Endothelial cell of umbilical vein (primary cell): ENCODE results near the gene RET. TPM values are rescaled to one million over a fixed set of nuclear protein-coding genes. Genes with fewer than 3 reads are reported as not detected.
A peak's percentile ranks its signal among the peaks of the same experiment; 100 is the strongest.

ENCODE experiments used
- BruUV-seq: library from RNA; stranded (reverse); fragments of 400-500 nt; replicated peaks from 2 replicates; lab custom pipeline; 2021; lab: Mats Ljungman, UMichigan
- CTCF ChIA-PET: fragments of 300-600, 350-600 bp; sonication (Branson Sonifier 250); formaldehyde crosslinking; loops from one replicate; lab custom pipeline; 2021; ENCODE audit warnings: antibody characterized with exemption, inconsistent platforms; lab: Charles Lee
- POLR2A ChIA-PET: fragments of 300-600, 350-600 bp; sonication (Branson Sonifier 250); formaldehyde crosslinking; loops from one replicate; lab custom pipeline; 2021; ENCODE audit warnings: antibody characterized with exemption, inconsistent platforms; lab: Charles Lee
- DNase-seq: peaks from one replicate; pipeline ENCODE4 v3.0.0-alpha.2; 2011; ENCODE audit warnings: low read depth, low spot score
- FAIRE-seq: peaks from 2 replicates; lab custom pipeline; 2011; peaks lifted over from hg19 to GRCh38; lab: Jason Lieb, UNC
- H2AFZ ChIP-seq: 2 replicates; pipeline ENCODE4 v1.6.0; 2012; ENCODE audit warnings: low read depth, low read length, control low read depth, inconsistent platforms
- H3K27ac ChIP-seq: 2 replicates; pipeline ENCODE4 v1.5.1; 2011; ENCODE audit warnings: low read depth, mild to moderate bottlenecking, control low read depth, low read length, moderate library complexity; ENCODE audit not compliant: insufficient read depth
- H3K27me3 ChIP-seq, 2 experiments: 2 replicates each; pipeline versions ENCODE4 v1.6.0 to v1.6.1; 2011; ENCODE audit warnings: low read length in 2 of 2, mixed read lengths in 1 of 2; ENCODE audit not compliant: control insufficient read depth in 2 of 2, insufficient read depth in 2 of 2
- H3K36me3 ChIP-seq, 2 experiments: 2 replicates in 1 of 2; 3 replicates in 1 of 2; pipeline ENCODE4 v1.5.1; 2011; ENCODE audit warnings: low read length in 2 of 2, mild to moderate bottlenecking in 1 of 2, moderate library complexity in 1 of 2; ENCODE audit not compliant: control insufficient read depth in 2 of 2, insufficient read depth in 2 of 2; ENCODE audit errors: extremely low read depth in 1 of 2
- H3K4me1 ChIP-seq: 3 replicates; pipeline ENCODE4 v1.5.1; 2011; ENCODE audit warnings: mild to moderate bottlenecking, low read length; ENCODE audit not compliant: control insufficient read depth, insufficient read depth; ENCODE audit errors: extremely low read depth
- H3K4me2 ChIP-seq: 2 replicates; pipeline ENCODE4 v1.6.1; 2011; ENCODE audit warnings: low read length, control low read depth, mixed read lengths; ENCODE audit not compliant: insufficient read depth
- H3K4me3 ChIP-seq, 3 experiments: fragments of 200-600 bp in 1 of 3; sonication (generic), shearing (Covaris generic) in 1 of 3; replicated peaks in 1 of 3; 2 replicates each; pipeline ENCODE4 v1.5.1; 2011 to 2016; ENCODE audit warnings: control low read depth in 3 of 3, low read length in 3 of 3, mild to moderate bottlenecking in 2 of 3, inconsistent platforms in 1 of 3, low read depth in 1 of 3, moderate library complexity in 1 of 3; ENCODE audit not compliant: insufficient read depth in 1 of 3
- H3K79me2 ChIP-seq: 2 replicates; pipeline ENCODE4 v1.6.0; 2012; ENCODE audit warnings: low read length, inconsistent platforms; ENCODE audit not compliant: control insufficient read depth, insufficient read depth
- H3K9ac ChIP-seq: replicated peaks from 2 replicates; pipeline ENCODE3; 2011; ENCODE audit warnings: low read length, control low read depth; ENCODE audit not compliant: insufficient read depth; ENCODE audit errors: extremely low read depth
- H3K9me1 ChIP-seq: replicated peaks from 3 replicates; pipeline ENCODE4 v1.6.0; 2011; ENCODE audit warnings: mild to moderate bottlenecking, low read length; ENCODE audit not compliant: control insufficient read depth, insufficient read depth; ENCODE audit errors: extremely low read depth
- H3K9me3 ChIP-seq: replicated peaks from 2 replicates; pipeline ENCODE4 v1.5.1; 2012; ENCODE audit warnings: low read length, inconsistent platforms; ENCODE audit not compliant: control insufficient read depth, insufficient read depth
- H4K20me1 ChIP-seq: replicated peaks from 2 replicates; pipeline ENCODE3; 2011; ENCODE audit warnings: mild to moderate bottlenecking, low read length; ENCODE audit not compliant: control insufficient read depth, insufficient read depth; ENCODE audit errors: extremely low read depth
- EZH2 ChIP-seq: IDR thresholded peaks from 2 replicates; pipeline ENCODE4 v1.6.1; 2012; ENCODE audit warnings: borderline replicate concordance, low read depth, mild to moderate bottlenecking, moderate library complexity, low read length, inconsistent platforms; ENCODE audit not compliant: severe bottlenecking
- FOS ChIP-seq: IDR thresholded peaks from 2 replicates; pipeline ENCODE4 v1.6.1; 2011; ENCODE audit warnings: mild to moderate bottlenecking, low read length, moderate library complexity, borderline replicate concordance; ENCODE audit not compliant: insufficient read depth
- JUN ChIP-seq: IDR thresholded peaks from 2 replicates; pipeline ENCODE4 v1.6.1; 2011; ENCODE audit warnings: borderline replicate concordance, low read depth; ENCODE audit not compliant: insufficient read length, insufficient read depth
- MAX ChIP-seq: IDR thresholded peaks from 2 replicates; pipeline ENCODE4 v1.6.1; 2011; ENCODE audit not compliant: insufficient read depth, insufficient read length
- MYC ChIP-seq: IDR thresholded peaks from one replicate; pipeline ENCODE4 v1.6.1; 2011; ENCODE audit warnings: mild to moderate bottlenecking, low read depth, low read length
- POLR2A ChIP-seq: IDR thresholded peaks from 2 replicates; pipeline ENCODE4 v1.6.1; 2012; ENCODE audit warnings: low read depth, mild to moderate bottlenecking, control low read depth, low read length
- POLR2AphosphoS5 ChIP-seq: IDR thresholded peaks from 2 replicates; pipeline ENCODE4 v1.6.1; 2012; ENCODE audit warnings: low read depth, mild to moderate bottlenecking, control low read depth, low read length, moderate library complexity; ENCODE audit not compliant: insufficient read depth
- dilution Hi-C: fragments of 300-500 bp; cut with MboI; formaldehyde crosslinking; loops from one replicate; pipeline ENCODE4 v1.15.0; 2019; ENCODE audit warnings: low sequenced_read_pairs; ENCODE audit not compliant: extremely low pct_ligation_motif_present
- intact Hi-C: fragments of 100-400 bp; cut with micrococcal nuclease; formaldehyde crosslinking; loops from one replicate; pipeline ENCODE4 v1.10.0; 2022
- polyA plus RNA-seq, 4 experiments: library from polyadenylated mRNA; depleted of rRNA in 3 of 4; stranded (reverse) in 3 of 4; unstranded in 1 of 4; fragments of >200 nt; gene quantifications; 2 replicates each; pipeline versions ENCODE4 v1.2.1 to v1.2.3, GENCODE V29; 2011 to 2012; ENCODE audit warnings: missing spikeins in 1 of 4
- total RNA-seq: library from RNA; stranded (reverse); gene quantifications from 2 replicates; pipeline ENCODE4 v1.2.3, GENCODE V29; 2021
- TF ChIP-seq, protein P1 (sequence below), 2 donors: IDR thresholded peaks; 1 replicate in 1 of 2; 2 replicates in 1 of 2; pipeline ENCODE4 v1.5.1; 2011; ENCODE audit warnings: low read length in 2 of 2, mild to moderate bottlenecking in 2 of 2, moderate library complexity in 2 of 2, control low read depth in 1 of 2, inconsistent platforms in 1 of 2, low read depth in 1 of 2; ENCODE audit not compliant: insufficient read depth in 1 of 2; ENCODE audit errors: extremely low read depth in 1 of 2

Gene RET
- total and polyA plus RNA-seq, 2 donors (not counting 3 experiments of a cell fraction or from before 2014, with no cell fraction given): 0.04 to 0.22 TPM

DNA sequence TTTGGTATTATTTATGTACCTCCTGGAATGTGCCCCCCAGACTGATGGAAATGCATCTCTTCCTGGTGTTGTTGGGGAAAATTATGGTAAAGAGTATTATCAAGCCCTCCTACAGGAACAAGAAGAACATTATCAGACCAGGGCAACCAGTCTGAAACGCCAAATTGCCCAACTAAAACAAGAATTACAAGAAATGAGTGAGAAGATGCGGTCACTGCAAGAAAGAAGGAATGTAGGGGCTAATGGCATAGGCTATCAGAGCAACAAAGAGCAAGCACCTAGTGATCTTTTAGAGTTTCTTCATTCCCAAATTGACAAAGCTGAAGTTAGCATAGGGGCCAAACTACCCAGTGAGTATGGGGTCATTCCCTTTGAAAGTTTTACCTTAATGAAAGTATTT lies 78.4 kb downstream of the RET start:
- TSS peak; percentile 31 for BruUV-seq

More for the DNA sequence above, 78.4 kb downstream of the RET start:
- Histone ChIP-seq H3K4me3 (no peak overlapping the region), H4K20me1 (peaks cover 6% of the 10 kb centered on the region), H3K27me3 (no peaks in the 10 kb centered on the region), H3K9me1 (no peaks in the 10 kb centered on the region), H3K79me2 (peaks cover 73% of the 10 kb centered on the region), H3K4me1 (peaks cover 4% of the 10 kb centered on the region), H3K9ac (no peak overlapping the region), H3K9me3 (no peaks in the 10 kb centered on the region), H3K36me3 (no peaks in the 10 kb centered on the region), H2AFZ (no peak overlapping the region), H3K4me2 (no peak overlapping the region), H3K27ac (no peak overlapping the region)
- ChIA-PET POLR2A (no interaction called here), CTCF (interaction anchor here (1.4 kb wide), 1 partner anchor 9 kb away, joined by 5 read pairs; no protein-coding TSS in a partner anchor)
- FAIRE-seq (no peak), DNase-seq (no peak)
- TF ChIP-seq POLR2AphosphoS5 (no peak), FOS (no peak), JUN (no peak), EZH2 (no peak), POLR2A (no peak), MAX (no peak), MYC (no peak)
- TF ChIP-seq, protein P1, sequence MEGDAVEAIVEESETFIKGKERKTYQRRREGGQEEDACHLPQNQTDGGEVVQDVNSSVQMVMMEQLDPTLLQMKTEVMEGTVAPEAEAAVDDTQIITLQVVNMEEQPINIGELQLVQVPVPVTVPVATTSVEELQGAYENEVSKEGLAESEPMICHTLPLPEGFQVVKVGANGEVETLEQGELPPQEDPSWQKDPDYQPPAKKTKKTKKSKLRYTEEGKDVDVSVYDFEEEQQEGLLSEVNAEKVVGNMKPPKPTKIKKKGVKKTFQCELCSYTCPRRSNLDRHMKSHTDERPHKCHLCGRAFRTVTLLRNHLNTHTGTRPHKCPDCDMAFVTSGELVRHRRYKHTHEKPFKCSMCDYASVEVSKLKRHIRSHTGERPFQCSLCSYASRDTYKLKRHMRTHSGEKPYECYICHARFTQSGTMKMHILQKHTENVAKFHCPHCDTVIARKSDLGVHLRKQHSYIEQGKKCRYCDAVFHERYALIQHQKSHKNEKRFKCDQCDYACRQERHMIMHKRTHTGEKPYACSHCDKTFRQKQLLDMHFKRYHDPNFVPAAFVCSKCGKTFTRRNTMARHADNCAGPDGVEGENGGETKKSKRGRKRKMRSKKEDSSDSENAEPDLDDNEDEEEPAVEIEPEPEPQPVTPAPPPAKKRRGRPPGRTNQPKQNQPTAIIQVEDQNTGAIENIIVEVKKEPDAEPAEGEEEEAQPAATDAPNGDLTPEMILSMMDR (IDR thresholded peaks at IDR 0.05; ENCODE audit: extremely low read depth in 1 of 2, insufficient read depth in 1 of 2, low read depth in 1 of 2, low read length in 2 of 2): no peak
- intact Hi-C loops: no loop called here
- dilution Hi-C loops: no loop called here
